Right lobe of liver (tissue), 6 donors: ENCODE measurements around the gene XKR3. TPM values are rescaled to one million over a fixed set of nuclear protein-coding genes. Genes with fewer than 3 reads are reported as not detected.

Experiments used
- ATAC-seq, 4 donors: fragments of 200-7000 bp; cut with Tn5 transposase; one replicate each; pipeline ENCODE4 v1.9.1; 2020; ENCODE audit warnings: mild to moderate bottlenecking in 4 of 4, moderate library complexity in 4 of 4
- DNase-seq, 3 donors: peaks; one replicate each; pipeline ENCODE4 v3.0.0-alpha.2; 2020
- H3K27ac ChIP-seq, 3 donors: fragments of 200-600 bp; one replicate each; pipeline ENCODE4 v1.8.0; 2022
- H3K27me3 ChIP-seq, 2 donors: fragments of 200-600 bp; one replicate each; pipeline ENCODE4 v1.8.0; 2022
- H3K36me3 ChIP-seq, 4 donors: fragments of 200-600 bp; sonication (generic) in 1 of 4; one replicate each; pipeline versions ENCODE4 v1.5.1 to v1.8.0; 2017 to 2022; ENCODE audit warnings: control low read depth in 1 of 4
- H3K4me1 ChIP-seq, 4 donors: fragments of 200-600 bp; sonication (generic) in 1 of 4; one replicate each; pipeline versions ENCODE4 v1.5.1 to v1.8.0; 2017 to 2022; ENCODE audit warnings: control low read depth in 1 of 4
- H3K4me3 ChIP-seq, 3 donors: fragments of 200-600 bp; one replicate each; pipeline ENCODE4 v1.8.0; 2022
- H3K9me3 ChIP-seq, 4 donors: fragments of 200-600 bp; sonication (generic) in 1 of 4; one replicate each; pipeline versions ENCODE4 v1.5.1 to v1.8.0; 2017 to 2022; ENCODE audit warnings: control low read depth in 1 of 4
- CTCF ChIP-seq, 4 donors: fragments of 200-600 bp in 3 of 4; fragments of 450-650 bp in 1 of 4; IDR thresholded peaks; one replicate each; pipeline versions ENCODE4 v1.5.1 to v1.8.0; 2016 to 2022; ENCODE audit warnings: antibody characterized with exemption in 4 of 4, mild to moderate bottlenecking in 2 of 4
- POLR2A ChIP-seq: fragments of 450-650 bp; IDR thresholded peaks from one replicate; pipeline ENCODE4 v1.6.1; 2017; ENCODE audit warnings: antibody characterized with exemption, mild to moderate bottlenecking
- WGBS: methylation state at CpG from one replicate; pipeline ENCODE4 v1.1.6; 2018; ENCODE audit warnings: low coverage, low lambda C conversion rate; ENCODE audit not compliant: insufficient coverage; ENCODE audit errors: missing lambda C conversion rate; 5-methylcytosine and 5-hydroxymethylcytosine counted together
- intact Hi-C, 2 donors: fragments of 100-400 bp; cut with DNase I; formaldehyde crosslinking; loops; one replicate each; pipeline versions ENCODE4 v1.11.2 to v1.14.1; 2022
- total RNA-seq, 6 experiments: library from RNA; depleted of rRNA in 2 of 6; stranded (reverse); fragments of >200 nt in 2 of 6; fragmentation: NEBNext Ultra II Directional in 3 of 6; extraction: Animal tissue kit (Norgen Biotek cat#: 25700) in 3 of 6; gene quantifications; one replicate each; pipeline versions ENCODE4 v1.1.0 to v1.2.4, GENCODE V29; 2016 to 2023
- donor health status: DM: no; HTN: yes; CAD: no.
- donor health status: DM: no; HTN: no; CAD: no.
- donor health status: DM: no; HTN: no; CAD: no.
- donor health status: DM: no; HTN: yes; CAD: no.
- donor health status: DM: no; HTN: yes; CAD: no.

Gene XKR3
- total RNA-seq, 6 experiments from 2014 or later = not detected

DNA sequence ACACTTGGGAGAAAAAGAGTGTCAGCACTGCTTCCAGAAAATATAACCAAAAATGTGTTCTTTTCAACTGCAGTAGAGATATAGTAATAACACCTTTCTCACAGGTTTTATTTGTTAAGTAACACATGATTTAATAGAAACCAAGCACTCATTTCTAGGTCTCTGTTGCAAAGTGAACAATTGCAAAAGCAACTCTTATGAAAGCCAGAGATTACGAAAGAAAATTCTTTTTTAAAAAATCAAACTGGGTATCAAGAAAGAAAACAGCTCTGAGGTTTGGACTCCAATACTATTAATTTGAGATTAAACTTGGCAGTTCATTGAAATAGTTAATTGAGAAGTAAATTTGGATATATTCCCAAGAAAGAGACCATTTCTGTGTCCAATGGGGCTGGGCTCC is 9.8 kb upstream of the XKR3 start:
- intact Hi-C loops = no loop called here
- no peaks in the 10 kb centered on the region for H3K4me1 ChIP-seq
- H3K36me3 ChIP-seq = no peaks in the 10 kb centered on the region
- no peak overlapping the region for H3K4me3 ChIP-seq
- H3K27ac ChIP-seq = no peak overlapping the region
- DNase-seq (no peak), ATAC-seq (no peak)
- WGBS = 47% methylated on average over 1 of the region's 1 CpG
- TF ChIP-seq CTCF (IDR thresholded peaks at IDR 0.05) (no peak), POLR2A (no peak)
- H3K27me3 ChIP-seq = no peaks in the 10 kb centered on the region
- H3K9me3 ChIP-seq = no peaks in the 10 kb centered on the region

GRCh38 chr22:16831257-16831656 is 6.0 kb upstream of the XKR3 start:
- DNase-seq = no peak
- H3K36me3 ChIP-seq = no peaks in the 10 kb centered on the region
- TF ChIP-seq POLR2A (no peak), CTCF (IDR thresholded peaks at IDR 0.05) (no peak)
- H3K4me3 ChIP-seq = no peak overlapping the region
- 57% methylated on average over 4 of the region's 5 CpGs for WGBS
- H3K4me1 ChIP-seq = no peaks in the 10 kb centered on the region
- H3K27me3 ChIP-seq = no peaks in the 10 kb centered on the region
- no peak overlapping the region for H3K27ac ChIP-seq
- H3K9me3 ChIP-seq = no peaks in the 10 kb centered on the region
- no peak for ATAC-seq
- intact Hi-C loops = no loop called here

- ATAC-seq = no peak
- WGBS = 59% methylated on average over 3 of the region's 3 CpGs
- H3K27ac ChIP-seq = no peak overlapping the region
- no peak overlapping the region for H3K4me3 ChIP-seq
- H3K4me1 ChIP-seq = peaks cover 0 to 2% (median 0%) of the 10 kb centered on the region in 4 donors
- TF ChIP-seq POLR2A = no peak
- no peaks in the 10 kb centered on the region for H3K27me3 ChIP-seq
- no peaks in the 10 kb centered on the region for H3K36me3 ChIP-seq
- H3K9me3 ChIP-seq = no peaks in the 10 kb centered on the region
- no peak for DNase-seq
- intact Hi-C loops = no loop called here
These were observed 4.8 kb upstream of the XKR3 start for GRCh38 chr22:16829985-16830384.

GRCh38 chr22:16828876-16829275 is 3.7 kb upstream of the XKR3 start:
- H3K27ac ChIP-seq = no peak overlapping the region
- no peaks in the 10 kb centered on the region for H3K27me3 ChIP-seq
- no peaks in the 10 kb centered on the region for H3K9me3 ChIP-seq
- DNase-seq (no peak), ATAC-seq (no peak)
- no peaks in the 10 kb centered on the region for H3K36me3 ChIP-seq
- TF ChIP-seq POLR2A (no peak), CTCF (IDR thresholded peaks at IDR 0.05) (no peak)
- H3K4me1 ChIP-seq = peaks cover 0 to 7% (median 0%) of the 10 kb centered on the region in 4 donors
- intact Hi-C loops = no loop called here
- H3K4me3 ChIP-seq = no peak overlapping the region
- 40% methylated on average over 4 of the region's 4 CpGs for WGBS

GRCh38 chr22:16827506-16827905 is 2.3 kb upstream of the XKR3 start:
- DNase-seq (no peak), ATAC-seq (no peak)
- TF ChIP-seq POLR2A (no peak), CTCF (IDR thresholded peaks at IDR 0.05) (no peak)
- WGBS = 57% methylated on average over 1 of the region's 1 CpG
- Histone ChIP-seq H3K27ac (no peak overlapping the region), H3K36me3 (no peaks in the 10 kb centered on the region), H3K4me3 (no peak overlapping the region), H3K27me3 (no peaks in the 10 kb centered on the region), H3K9me3 (no peaks in the 10 kb centered on the region), H3K4me1 (peaks cover 0 to 7% (median 0%) of the 10 kb centered on the region in 4 donors)
- intact Hi-C loops = no loop called here
